H1 (cell line): ENCODE data around the gene TRHDE. TPM values are rescaled to one million over a fixed set of nuclear protein-coding genes. Genes with fewer than 3 reads are reported as not detected.

ENCODE experiments used
- ATF2 ChIP-seq: IDR thresholded peaks from 2 replicates; pipeline ENCODE4 v1.6.1; 2012; ENCODE audit warnings: low read length, inconsistent platforms
- CHD2 ChIP-seq: IDR thresholded peaks from 2 replicates; pipeline ENCODE4 v1.6.1; 2012; ENCODE audit warnings: low read length, improper control_type of control experiment
- CTBP2 ChIP-seq: IDR thresholded peaks from 2 replicates; pipeline ENCODE4 v1.7.0; 2011; ENCODE audit warnings: borderline replicate concordance, mild to moderate bottlenecking, moderate library complexity, mixed read lengths, low read length; ENCODE audit not compliant: insufficient read depth, insufficient read length
- CTCF ChIP-seq, 3 experiments: IDR thresholded peaks; 1 replicate in 2 of 3; 2 replicates in 1 of 3; pipeline versions ENCODE4 v1.5.1 to v1.6.1; 2011; ENCODE audit warnings: low read length in 3 of 3, mild to moderate bottlenecking in 3 of 3, inconsistent platforms in 2 of 3, low read depth in 1 of 3, moderate library complexity in 1 of 3; ENCODE audit not compliant: insufficient read depth in 1 of 3; ENCODE audit errors: control extremely low read depth in 1 of 3
- EP300 ChIP-seq, 2 experiments: IDR thresholded peaks; 1 replicate in 1 of 2; 2 replicates in 1 of 2; pipeline ENCODE4 v1.6.1; 2011 to 2012; ENCODE audit warnings: low read depth in 2 of 2, low read length in 2 of 2, mild to moderate bottlenecking in 2 of 2, borderline replicate concordance in 1 of 2, inconsistent platforms in 1 of 2, moderate library complexity in 1 of 2
- GABPA ChIP-seq: IDR thresholded peaks from 2 replicates; pipeline ENCODE4 v1.6.1; 2011; ENCODE audit warnings: mild to moderate bottlenecking, low read length, moderate library complexity, borderline replicate concordance; ENCODE audit not compliant: insufficient read depth
- KDM1A ChIP-seq: fragments of 200-600, 300-600 bp; sonication (generic); IDR thresholded peaks from 2 replicates; pipeline ENCODE4 v1.7.1; 2016; ENCODE audit warnings: mild to moderate bottlenecking, low read length, borderline replicate concordance
- KDM4A ChIP-seq: IDR thresholded peaks from one replicate; pipeline ENCODE4 v1.7.1; 2012; ENCODE audit warnings: low read depth, mild to moderate bottlenecking, moderate library complexity, low read length, inconsistent platforms; ENCODE audit not compliant: severe bottlenecking
- MAX ChIP-seq: IDR thresholded peaks from 2 replicates; pipeline ENCODE4 v1.6.1; 2012; ENCODE audit warnings: inconsistent platforms
- NRF1 ChIP-seq: IDR thresholded peaks from 2 replicates; pipeline ENCODE4 v1.6.1; 2011; ENCODE audit warnings: mild to moderate bottlenecking, low read depth, low read length, improper control_type of control experiment
- RFX5 ChIP-seq: IDR thresholded peaks from 2 replicates; pipeline ENCODE4 v1.6.1; 2011; ENCODE audit warnings: low read depth, low read length, improper control_type of control experiment, borderline replicate concordance
- TBP ChIP-seq: IDR thresholded peaks from 2 replicates; pipeline ENCODE4 v1.6.1; 2011; ENCODE audit warnings: low read depth, low read length, improper control_type of control experiment
- TEAD4 ChIP-seq: IDR thresholded peaks from 2 replicates; pipeline ENCODE4 v1.6.1; 2012; ENCODE audit warnings: low read depth, low read length, inconsistent platforms, mixed read lengths
- ZNF274 ChIP-seq: IDR thresholded peaks from 2 replicates; pipeline ENCODE4 v1.7.0; 2012; ENCODE audit warnings: low read length, borderline replicate concordance; ENCODE audit errors: extremely low read depth
- polyA plus RNA-seq, 7 experiments: library from polyadenylated mRNA; depleted of rRNA in 3 of 7; stranded (reverse) in 5 of 7; unstranded in 2 of 7; fragments of >200 nt in 5 of 7; fragments of 200-250 nt in 2 of 7; gene quantifications; 1 replicate in 5 of 7; 2 replicates in 1 of 7; 4 replicates in 1 of 7; pipeline versions ENCODE4 v1.2.1 to v1.2.3, GENCODE V29; 2011 to 2013; ENCODE audit warnings: missing spikeins in 2 of 7, mixed read lengths in 2 of 7
- total RNA-seq: library from RNA; stranded (reverse); fragmentation: NEBNext Ultra II Directional; extraction: Animal tissue kit (Norgen Biotek cat#: 25700); gene quantifications from 2 replicates; pipeline ENCODE4 v1.2.1, GENCODE V29; 2021
- TF ChIP-seq, protein P1 (sequence below): IDR thresholded peaks from 2 replicates; pipeline ENCODE4 v1.6.1; 2011; ENCODE audit warnings: low read depth, mild to moderate bottlenecking, low read length; ENCODE audit not compliant: insufficient read depth

The TRHDE gene
- total and polyA plus RNA-seq, 2 of the 8 experiments (the other 6 are each of a cell fraction or from before 2014, with no cell fraction given): 1.3 to 5.0 TPM

GRCh38 chr12:72271451-72272090 is 599 bp upstream of the TRHDE start (continued):
- no peak for TF ChIP-seq ATF2
- peak in 2 of 3 experiments; percentile 9 to 19; a peak in 2 of 4 replicates for TF ChIP-seq CTCF (IDR thresholded peaks at IDR 0.05; ENCODE audit: control extremely low read depth in 1 of 3, insufficient read depth in 1 of 3, low read depth in 1 of 3, low read length in 3 of 3)
- TF ChIP-seq KDM4A: peak; percentile 92
- TF ChIP-seq KDM1A: no peak
- TF ChIP-seq TBP: no peak; the same call in 1 of the 2 replicates
- no peak for TF ChIP-seq GABPA
- TF ChIP-seq MAX: no peak; the same call in 1 of the 2 replicates
- peak; percentile 9 for TF ChIP-seq CTBP2
- no peak for TF ChIP-seq ZNF274
- no peak for TF ChIP-seq TEAD4
- TF ChIP-seq NRF1: no peak
- no peak for TF ChIP-seq CHD2
- TF ChIP-seq EP300 (IDR thresholded peaks at IDR 0.05; ENCODE audit: borderline replicate concordance in 1 of 2, low read depth in 2 of 2, low read length in 2 of 2): no peak
- no peak for TF ChIP-seq RFX5
- TF ChIP-seq, protein P1, sequence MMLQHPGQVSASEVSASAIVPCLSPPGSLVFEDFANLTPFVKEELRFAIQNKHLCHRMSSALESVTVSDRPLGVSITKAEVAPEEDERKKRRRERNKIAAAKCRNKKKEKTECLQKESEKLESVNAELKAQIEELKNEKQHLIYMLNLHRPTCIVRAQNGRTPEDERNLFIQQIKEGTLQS: no peak
